HG03135 (cell line): ENCODE measurements around the gene ANKRD29.
"Not testable (repeated sequence)": the region's sequence is repeated elsewhere in the genome, so short reads cannot be mapped to it uniquely, and the experiment has no call there.

Experiments
- ATAC-seq: cut with Tn5 transposase; IDR thresholded peaks from one replicate; pipeline ENCODE4 v1.9.1; 2021; ENCODE audit warnings: mild to moderate bottlenecking, moderate library complexity; ENCODE audit not compliant: unreplicated experiment

Gene ANKRD29

GRCh38 chr18:23618862-23619387 is 43.8 kb downstream of the ANKRD29 start:
- ATAC-seq = peak; percentile 31

- ATAC-seq = peak; percentile 56
Measured at GRCh38 chr18:23617412-23618014, 45.2 kb downstream of the ANKRD29 start.

GRCh38 chr18:23616258-23616657 is 46.5 kb downstream of the ANKRD29 start:
- ATAC-seq = no peak

- ATAC-seq = no peak
Measured at GRCh38 chr18:23614891-23615290, 47.8 kb downstream of the ANKRD29 start.

- no peak for ATAC-seq
Measured at GRCh38 chr18:23614413-23614812, 48.3 kb downstream of the ANKRD29 start.

- not testable (repeated sequence) for ATAC-seq
Measured at GRCh38 chr18:23613091-23613475, 49.6 kb downstream of the ANKRD29 start.

- ATAC-seq = no peak
Measured at GRCh38 chr18:23612434-23613090, 50.1 kb downstream of the ANKRD29 start.

- no peak for ATAC-seq
Measured at GRCh38 chr18:23609390-23610023, 53.2 kb downstream of the ANKRD29 start.

- no peak for ATAC-seq
Measured at GRCh38 chr18:23608211-23608610, 54.5 kb downstream of the ANKRD29 start.

- ATAC-seq = no peak
Measured at GRCh38 chr18:23605941-23606340, 56.8 kb downstream of the ANKRD29 start.

GRCh38 chr18:23599809-23600208 is 62.9 kb downstream of the ANKRD29 start:
- ATAC-seq = no peak

- no peak for ATAC-seq
Measured at GRCh38 chr18:23596183-23596582, 66.5 kb downstream of the ANKRD29 start.

GRCh38 chr18:23595591-23595990 is 67.1 kb downstream of the ANKRD29 start:
- no peak for ATAC-seq

GRCh38 chr18:23593720-23594119 is 69.0 kb downstream of the ANKRD29 start:
- no peak for ATAC-seq

GRCh38 chr18:23592911-23593310 is 69.8 kb downstream of the ANKRD29 start:
- no peak for ATAC-seq

GRCh38 chr18:23591011-23591410 is 71.7 kb downstream of the ANKRD29 start:
- ATAC-seq = no peak

- no peak for ATAC-seq
Measured at GRCh38 chr18:23588836-23589560, 73.7 kb downstream of the ANKRD29 start.

- peak; percentile 1 for ATAC-seq
Measured at GRCh38 chr18:23587220-23587642, 75.5 kb downstream of the ANKRD29 start.

GRCh38 chr18:23586249-23587196 is 76.2 kb downstream of the ANKRD29 start, which contains the start of gene NPC1:
Gene NPC1 (minus strand): TSS chr18:23586506. CDS start chr18:23586343, 163 bp downstream.
- peak; percentile 93 for ATAC-seq

GRCh38 chr18:23585897-23586248 is 76.8 kb downstream of the ANKRD29 start:
- no peak for ATAC-seq
